ENCODE results near the gene FRMPD2.
"Not testable (repeated sequence)": the region's sequence is repeated elsewhere in the genome, so short reads cannot be mapped to it uniquely, and the experiment has no call there.

FRMPD2 gene

DNA sequence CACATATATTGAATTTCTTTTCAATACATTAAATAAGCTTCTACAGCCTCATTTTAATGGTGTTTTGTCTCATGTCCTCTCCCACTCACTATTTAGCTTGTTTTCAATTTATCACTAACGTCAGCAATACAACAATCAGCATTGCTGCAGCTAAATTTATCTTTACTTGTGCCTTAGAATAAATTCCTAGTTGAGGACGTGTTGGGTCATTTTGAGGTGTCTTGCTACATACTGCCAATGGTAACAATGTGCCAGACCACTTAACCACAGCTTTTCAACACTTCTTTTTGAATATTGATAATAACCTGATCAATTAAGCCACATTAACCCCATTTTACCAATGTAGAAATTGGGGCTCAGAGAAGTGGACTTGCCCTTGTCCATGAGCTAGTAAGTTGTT is 26.0 kb downstream of the FRMPD2 start:
- DNase-seq, result no peak
- Histone ChIP-seq H3K4me3 (ENCODE audit: control insufficient read depth in 1 of 7, extremely low read depth in 1 of 7, insufficient read depth in 4 of 7, low read depth in 2 of 7, low read length in 6 of 7) (no peak overlapping the region), H3K4me1 (ENCODE audit: control extremely low read depth in 1 of 4, control insufficient read depth in 4 of 4, insufficient read depth in 4 of 4, low read length in 3 of 4) (peaks cover 0 to 4% (median under 1%) of the 10 kb centered on the region in 4 experiments), H3K9me3 (ENCODE audit: control extremely low read depth in 1 of 5, control insufficient read depth in 4 of 5, insufficient read depth in 2 of 5, low read depth in 1 of 5, low read length in 4 of 5) (no peaks in the 10 kb centered on the region), H3K27me3 (replicated peaks in 2 of 5; ENCODE audit: control insufficient read depth in 4 of 5, insufficient read depth in 5 of 5, low read length in 4 of 5) (peaks cover 0 to 1% (median 0%) of the 10 kb centered on the region in 5 experiments), H3K27ac (ENCODE audit: insufficient read depth in 1 of 2, low read depth in 1 of 2, low read length in 2 of 2, poor library complexity in 1 of 2, severe bottlenecking in 2 of 2) (no peak overlapping the region), H3K36me3 (ENCODE audit: control insufficient read depth in 4 of 4, insufficient read depth in 4 of 4, low read length in 3 of 4) (no peaks in the 10 kb centered on the region)
- ChIA-PET POLR2A (no interaction called here), CTCF (no interaction called here)
- WGBS (ENCODE audit: insufficient coverage), result 83% methylated on average over 1 of the region's 2 CpGs

DNA sequence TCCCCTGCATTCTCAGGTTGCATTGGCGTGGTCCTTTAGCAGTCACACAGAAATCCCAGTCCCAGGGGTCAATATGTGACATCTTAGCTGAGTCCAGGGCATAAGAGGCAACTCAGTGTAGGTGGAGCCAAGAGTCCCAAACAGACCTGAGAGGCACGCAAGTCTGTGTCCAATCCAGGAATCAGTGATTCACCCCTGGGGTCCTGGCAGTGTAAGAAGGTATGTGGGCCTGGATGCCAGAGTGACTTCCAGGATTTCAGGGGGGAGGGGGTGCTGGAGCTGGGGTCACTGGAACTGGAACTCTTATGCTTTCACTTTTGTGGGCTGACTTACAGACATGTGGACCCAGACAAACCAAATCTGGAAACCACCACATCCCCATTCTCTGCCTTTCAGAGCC is 26.8 kb downstream of the FRMPD2 start:
- DNase-seq, result no peak
- Histone ChIP-seq H3K4me3 (ENCODE audit: control insufficient read depth in 1 of 7, extremely low read depth in 1 of 7, insufficient read depth in 4 of 7, low read depth in 2 of 7, low read length in 6 of 7) (no peak overlapping the region), H3K27ac (ENCODE audit: insufficient read depth in 1 of 2, low read depth in 1 of 2, low read length in 2 of 2, poor library complexity in 1 of 2, severe bottlenecking in 2 of 2) (no peak overlapping the region), H3K36me3 (ENCODE audit: control insufficient read depth in 4 of 4, insufficient read depth in 4 of 4, low read length in 3 of 4) (no peaks in the 10 kb centered on the region), H3K4me1 (ENCODE audit: control extremely low read depth in 1 of 4, control insufficient read depth in 4 of 4, insufficient read depth in 4 of 4, low read length in 3 of 4) (peaks cover 0 to 4% (median under 1%) of the 10 kb centered on the region in 4 experiments), H3K27me3 (replicated peaks in 2 of 5; ENCODE audit: control insufficient read depth in 4 of 5, insufficient read depth in 5 of 5, low read length in 4 of 5) (peaks cover 0 to 2% (median 0%) of the 10 kb centered on the region in 5 experiments), H3K9me3 (ENCODE audit: control extremely low read depth in 1 of 5, control insufficient read depth in 4 of 5, insufficient read depth in 2 of 5, low read depth in 1 of 5, low read length in 4 of 5) (no peaks in the 10 kb centered on the region)
- POLR2A ChIA-PET, result no interaction called here
- WGBS (ENCODE audit: insufficient coverage), result 100% methylated on average over 2 of the region's 2 CpGs
- CTCF ChIA-PET, result no interaction called here

DNA sequence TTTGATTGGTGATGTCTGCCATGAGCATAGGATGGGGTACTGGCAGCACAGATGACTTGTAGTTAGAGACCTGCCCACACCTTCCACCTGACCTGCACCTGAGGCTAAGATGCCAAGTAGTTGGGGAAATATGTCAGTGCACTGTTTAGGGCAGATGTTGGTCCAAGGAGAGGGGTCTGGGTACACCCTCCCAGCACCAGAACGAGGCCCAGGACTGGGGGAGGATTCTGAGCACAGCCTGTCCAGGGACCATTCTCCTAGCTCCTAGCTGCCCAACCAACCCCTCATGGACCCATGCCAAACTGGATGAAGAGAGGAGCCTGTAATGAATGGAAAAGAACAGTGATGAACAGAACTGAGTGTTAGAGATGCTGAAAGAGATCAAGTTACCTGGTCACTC is 28.0 kb downstream of the FRMPD2 start:
- CTCF ChIA-PET, result no interaction called here
- WGBS (ENCODE audit: insufficient coverage), result no CpG with 5 or more reads among the region's 1 CpG
- peaks cover 0 to 2% (median 0%) of the 10 kb centered on the region in 5 experiments for H3K27me3 ChIP-seq (replicated peaks in 2 of 5; ENCODE audit: control insufficient read depth in 4 of 5, insufficient read depth in 5 of 5, low read length in 4 of 5)

DNA sequence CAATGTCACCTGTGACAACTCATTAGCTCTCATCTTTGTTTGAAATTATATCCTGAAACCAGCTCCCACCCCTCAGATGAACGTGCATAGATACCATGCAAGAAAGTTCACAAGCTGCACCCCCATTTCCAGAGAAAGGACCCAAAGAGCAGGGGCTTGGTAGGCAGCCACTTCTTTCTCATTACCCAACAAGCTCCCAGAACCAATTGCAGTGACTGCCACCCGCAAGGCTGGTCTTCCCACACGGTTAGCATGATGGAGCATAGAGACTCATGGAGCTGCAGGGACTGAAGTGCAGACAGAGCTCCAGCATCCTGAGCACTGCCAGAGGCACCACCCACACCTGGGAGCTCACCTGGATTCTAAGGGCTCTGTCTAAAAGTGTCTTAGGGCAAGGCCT is 28.5 kb downstream of the FRMPD2 start:
- Histone ChIP-seq H3K4me1 (ENCODE audit: control extremely low read depth in 1 of 4, control insufficient read depth in 4 of 4, insufficient read depth in 4 of 4, low read length in 3 of 4) (peaks cover 0 to 4% (median under 1%) of the 10 kb centered on the region in 4 experiments), H3K27ac (ENCODE audit: insufficient read depth in 1 of 2, low read depth in 1 of 2, low read length in 2 of 2, poor library complexity in 1 of 2, severe bottlenecking in 2 of 2) (no peak overlapping the region), H3K4me3 (ENCODE audit: control insufficient read depth in 1 of 7, extremely low read depth in 1 of 7, insufficient read depth in 4 of 7, low read depth in 2 of 7, low read length in 6 of 7) (no peak overlapping the region), H3K27me3 (replicated peaks in 2 of 5; ENCODE audit: control insufficient read depth in 4 of 5, insufficient read depth in 5 of 5, low read length in 4 of 5) (peaks cover 0 to 2% (median 0%) of the 10 kb centered on the region in 5 experiments), H3K36me3 (ENCODE audit: control insufficient read depth in 4 of 4, insufficient read depth in 4 of 4, low read length in 3 of 4) (no peaks in the 10 kb centered on the region), H3K9me3 (ENCODE audit: control extremely low read depth in 1 of 5, control insufficient read depth in 4 of 5, insufficient read depth in 2 of 5, low read depth in 1 of 5, low read length in 4 of 5) (no peaks in the 10 kb centered on the region)
- 100% methylated on average over 3 of the region's 3 CpGs for WGBS (ENCODE audit: insufficient coverage)
- CTCF ChIA-PET, result no interaction called here
- POLR2A ChIA-PET, result no interaction called here
- DNase-seq, result no peak

More for the DNA sequence above, 28.0 kb downstream of the FRMPD2 start:
- H3K9me3 ChIP-seq (ENCODE audit: control extremely low read depth in 1 of 5, control insufficient read depth in 4 of 5, insufficient read depth in 2 of 5, low read depth in 1 of 5, low read length in 4 of 5), result no peaks in the 10 kb centered on the region
- H3K27ac ChIP-seq (ENCODE audit: insufficient read depth in 1 of 2, low read depth in 1 of 2, low read length in 2 of 2, poor library complexity in 1 of 2, severe bottlenecking in 2 of 2), result no peak overlapping the region
- no peaks in the 10 kb centered on the region for H3K36me3 ChIP-seq (ENCODE audit: control insufficient read depth in 4 of 4, insufficient read depth in 4 of 4, low read length in 3 of 4)
- H3K4me1 ChIP-seq (ENCODE audit: control extremely low read depth in 1 of 4, control insufficient read depth in 4 of 4, insufficient read depth in 4 of 4, low read length in 3 of 4), result peaks cover 0 to 4% (median under 1%) of the 10 kb centered on the region in 4 experiments
- no peak for DNase-seq
- POLR2A ChIA-PET, result no interaction called here
- no peak overlapping the region for H3K4me3 ChIP-seq (ENCODE audit: control insufficient read depth in 1 of 7, extremely low read depth in 1 of 7, insufficient read depth in 4 of 7, low read depth in 2 of 7, low read length in 6 of 7)

DNA sequence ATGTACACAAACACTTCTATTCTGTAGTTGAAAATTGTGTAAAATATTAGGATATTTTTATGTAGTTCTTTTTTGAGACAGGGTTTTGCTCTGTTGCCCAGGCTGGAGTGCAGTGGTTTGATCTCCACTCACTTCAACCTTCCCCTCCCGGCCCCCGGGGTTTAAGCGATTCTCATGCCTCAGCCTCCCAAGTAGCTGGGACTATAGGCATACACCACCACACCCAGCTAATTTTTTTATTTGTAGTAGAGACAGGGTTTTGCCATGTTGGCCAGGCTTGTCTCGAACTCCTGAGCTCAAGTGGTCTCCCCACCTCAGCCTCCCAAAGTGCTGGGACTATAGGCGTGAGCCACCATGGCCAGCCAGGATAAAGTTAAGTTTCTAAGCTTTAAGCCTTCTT is 30.6 kb downstream of the FRMPD2 start:
- DNase-seq; H3K27ac ChIP-seq (ENCODE audit: insufficient read depth in 1 of 2, low read depth in 1 of 2, low read length in 2 of 2, poor library complexity in 1 of 2, severe bottlenecking in 2 of 2); H3K4me3 ChIP-seq (ENCODE audit: control insufficient read depth in 1 of 7, extremely low read depth in 1 of 7, insufficient read depth in 4 of 7, low read depth in 2 of 7, low read length in 6 of 7); H3K9me3 ChIP-seq (ENCODE audit: control extremely low read depth in 1 of 5, control insufficient read depth in 4 of 5, insufficient read depth in 2 of 5, low read depth in 1 of 5, low read length in 4 of 5); H3K27me3 ChIP-seq (replicated peaks in 2 of 5; ENCODE audit: control insufficient read depth in 4 of 5, insufficient read depth in 5 of 5, low read length in 4 of 5); H3K36me3 ChIP-seq (ENCODE audit: control insufficient read depth in 4 of 4, insufficient read depth in 4 of 4, low read length in 3 of 4); H3K4me1 ChIP-seq (ENCODE audit: control extremely low read depth in 1 of 4, control insufficient read depth in 4 of 4, insufficient read depth in 4 of 4, low read length in 3 of 4); POLR2A ChIA-PET; CTCF ChIA-PET: not testable (repeated sequence)
- WGBS (ENCODE audit: insufficient coverage), result 100% methylated on average over 4 of the region's 5 CpGs

DNA sequence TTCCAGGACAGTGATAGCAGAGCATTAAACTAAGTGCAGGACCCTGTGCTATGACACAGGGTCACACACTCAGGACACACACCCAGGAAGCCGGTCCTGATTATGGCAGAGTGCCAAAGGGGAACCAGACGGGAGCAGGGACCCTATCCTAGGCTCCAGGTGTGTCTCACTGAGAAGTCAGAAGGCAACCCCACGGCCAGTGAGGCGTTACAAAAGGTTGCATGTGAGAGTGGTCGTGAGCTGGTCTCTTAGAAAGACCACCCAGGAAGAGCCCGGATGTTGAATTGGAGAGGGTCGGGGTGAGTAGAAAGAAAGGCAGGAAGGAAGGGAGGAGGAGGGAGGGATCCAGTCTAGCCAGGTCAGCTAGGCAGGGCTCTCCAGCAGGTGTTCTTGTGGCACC is 31.0 kb downstream of the FRMPD2 start:
- CTCF ChIA-PET, result no interaction called here

DNA sequence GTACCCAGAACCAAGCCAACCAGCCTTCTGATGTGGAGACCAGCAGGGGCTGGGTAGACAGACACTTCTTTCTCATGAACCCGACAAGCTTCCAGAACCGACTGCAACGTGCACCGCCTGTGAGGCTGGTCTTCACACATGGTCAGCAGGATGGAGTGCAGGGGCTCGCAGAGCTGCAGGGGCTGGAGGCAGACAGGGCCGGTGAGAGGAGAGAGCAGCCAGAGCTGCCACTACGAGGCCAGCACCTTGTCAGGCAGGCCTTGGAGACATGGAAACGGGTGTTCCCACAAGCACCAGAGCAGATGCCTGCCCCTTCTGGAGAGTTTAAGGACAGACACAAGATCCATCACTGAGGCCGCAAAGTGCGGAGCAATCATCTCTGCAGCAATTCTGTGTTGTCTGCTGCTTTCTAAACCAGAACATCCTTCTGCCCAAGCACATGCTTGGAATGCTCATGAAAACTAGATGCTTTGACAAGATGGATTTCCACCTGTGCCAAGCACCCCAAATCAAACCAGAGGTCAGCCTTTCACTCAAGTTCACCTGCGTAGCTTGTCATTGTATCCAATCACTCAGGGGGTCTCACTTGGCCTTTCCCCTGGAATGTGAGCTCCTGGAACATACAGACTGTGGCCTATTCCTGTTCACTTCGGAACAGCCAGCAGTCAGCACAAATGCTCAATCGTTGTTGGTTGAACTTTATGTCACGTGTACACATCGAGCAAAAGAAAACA is 32.2 kb downstream of the FRMPD2 start:
- no peak for DNase-seq

More for the DNA sequence above, 31.0 kb downstream of the FRMPD2 start:
- Histone ChIP-seq H3K9me3 (ENCODE audit: control extremely low read depth in 1 of 5, control insufficient read depth in 4 of 5, insufficient read depth in 2 of 5, low read depth in 1 of 5, low read length in 4 of 5) (no peaks in the 10 kb centered on the region), H3K4me3 (ENCODE audit: control insufficient read depth in 1 of 7, extremely low read depth in 1 of 7, insufficient read depth in 4 of 7, low read depth in 2 of 7, low read length in 6 of 7) (no peak overlapping the region), H3K27me3 (replicated peaks in 2 of 5; ENCODE audit: control insufficient read depth in 4 of 5, insufficient read depth in 5 of 5, low read length in 4 of 5) (peaks cover 0 to 2% (median 0%) of the 10 kb centered on the region in 5 experiments), H3K36me3 (ENCODE audit: control insufficient read depth in 4 of 4, insufficient read depth in 4 of 4, low read length in 3 of 4) (no peaks in the 10 kb centered on the region), H3K4me1 (ENCODE audit: control extremely low read depth in 1 of 4, control insufficient read depth in 4 of 4, insufficient read depth in 4 of 4, low read length in 3 of 4) (peaks cover 0 to 4% (median under 1%) of the 10 kb centered on the region in 4 experiments), H3K27ac (ENCODE audit: insufficient read depth in 1 of 2, low read depth in 1 of 2, low read length in 2 of 2, poor library complexity in 1 of 2, severe bottlenecking in 2 of 2) (no peak overlapping the region)
- WGBS (ENCODE audit: insufficient coverage), result 81% methylated on average over 7 of the region's 7 CpGs
- POLR2A ChIA-PET, result interaction anchor here (0.6 kb wide), 1 partner anchor 22 kb away, joined by 4 read pairs; no protein-coding TSS in a partner anchor
- DNase-seq, result no peak

More for the DNA sequence above, 32.2 kb downstream of the FRMPD2 start:
- H3K27me3 ChIP-seq (replicated peaks in 2 of 5; ENCODE audit: control insufficient read depth in 4 of 5, insufficient read depth in 5 of 5, low read length in 4 of 5), result peaks cover 0 to 2% (median 0%) of the 10 kb centered on the region in 5 experiments
- no peaks in the 10 kb centered on the region for H3K36me3 ChIP-seq (ENCODE audit: control insufficient read depth in 4 of 4, insufficient read depth in 4 of 4, low read length in 3 of 4)
- ChIA-PET POLR2A (no interaction called here), CTCF (no interaction called here)
- 95% methylated on average over 15 of the region's 15 CpGs for WGBS (ENCODE audit: insufficient coverage)
- H3K4me1 ChIP-seq (ENCODE audit: control extremely low read depth in 1 of 4, control insufficient read depth in 4 of 4, insufficient read depth in 4 of 4, low read length in 3 of 4), result no peaks in the 10 kb centered on the region
- H3K27ac ChIP-seq (ENCODE audit: insufficient read depth in 1 of 2, low read depth in 1 of 2, low read length in 2 of 2, poor library complexity in 1 of 2, severe bottlenecking in 2 of 2), result no peak overlapping the region
- no peak overlapping the region for H3K4me3 ChIP-seq (ENCODE audit: control insufficient read depth in 1 of 7, extremely low read depth in 1 of 7, insufficient read depth in 4 of 7, low read depth in 2 of 7, low read length in 6 of 7)
- no peaks in the 10 kb centered on the region for H3K9me3 ChIP-seq (ENCODE audit: control extremely low read depth in 1 of 5, control insufficient read depth in 4 of 5, insufficient read depth in 2 of 5, low read depth in 1 of 5, low read length in 4 of 5)

All from common myeloid progenitor, CD34-positive (primary cell).